ENCODE data around the gene DPPA3.

DNA sequence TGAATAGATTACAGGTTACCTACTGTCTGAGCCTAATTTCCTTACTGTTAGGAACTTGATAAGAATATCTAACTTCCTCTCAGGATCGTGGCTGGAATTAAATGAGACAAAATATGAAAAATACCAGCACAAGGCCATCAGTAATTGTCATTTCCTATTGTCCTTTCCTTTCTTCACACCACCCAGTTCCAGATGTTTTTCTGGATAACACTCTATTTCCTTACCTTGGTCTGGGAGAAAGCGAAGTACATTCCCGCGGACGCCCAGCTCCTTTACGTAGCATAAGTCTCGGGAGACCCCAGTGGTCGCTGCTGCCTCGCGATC, 16.0 kb upstream of the DPPA3 start:
- no peak for TF ChIP-seq HDGF (IDR thresholded peaks at IDR 0.05)
- TF ChIP-seq, protein P1, sequence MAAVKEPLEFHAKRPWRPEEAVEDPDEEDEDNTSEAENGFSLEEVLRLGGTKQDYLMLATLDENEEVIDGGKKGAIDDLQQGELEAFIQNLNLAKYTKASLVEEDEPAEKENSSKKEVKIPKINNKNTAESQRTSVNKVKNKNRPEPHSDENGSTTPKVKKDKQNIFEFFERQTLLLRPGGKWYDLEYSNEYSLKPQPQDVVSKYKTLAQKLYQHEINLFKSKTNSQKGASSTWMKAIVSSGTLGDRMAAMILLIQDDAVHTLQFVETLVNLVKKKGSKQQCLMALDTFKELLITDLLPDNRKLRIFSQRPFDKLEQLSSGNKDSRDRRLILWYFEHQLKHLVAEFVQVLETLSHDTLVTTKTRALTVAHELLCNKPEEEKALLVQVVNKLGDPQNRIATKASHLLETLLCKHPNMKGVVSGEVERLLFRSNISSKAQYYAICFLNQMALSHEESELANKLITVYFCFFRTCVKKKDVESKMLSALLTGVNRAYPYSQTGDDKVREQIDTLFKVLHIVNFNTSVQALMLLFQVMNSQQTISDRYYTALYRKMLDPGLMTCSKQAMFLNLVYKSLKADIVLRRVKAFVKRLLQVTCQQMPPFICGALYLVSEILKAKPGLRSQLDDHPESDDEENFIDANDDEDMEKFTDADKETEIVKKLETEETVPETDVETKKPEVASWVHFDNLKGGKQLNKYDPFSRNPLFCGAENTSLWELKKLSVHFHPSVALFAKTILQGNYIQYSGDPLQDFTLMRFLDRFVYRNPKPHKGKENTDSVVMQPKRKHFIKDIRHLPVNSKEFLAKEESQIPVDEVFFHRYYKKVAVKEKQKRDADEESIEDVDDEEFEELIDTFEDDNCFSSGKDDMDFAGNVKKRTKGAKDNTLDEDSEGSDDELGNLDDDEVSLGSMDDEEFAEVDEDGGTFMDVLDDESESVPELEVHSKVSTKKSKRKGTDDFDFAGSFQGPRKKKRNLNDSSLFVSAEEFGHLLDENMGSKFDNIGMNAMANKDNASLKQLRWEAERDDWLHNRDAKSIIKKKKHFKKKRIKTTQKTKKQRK (IDR thresholded peaks at IDR 0.05; ENCODE audit: borderline replicate concordance, low read depth, low read length), result no peak
- TF ChIP-seq, protein P2, sequence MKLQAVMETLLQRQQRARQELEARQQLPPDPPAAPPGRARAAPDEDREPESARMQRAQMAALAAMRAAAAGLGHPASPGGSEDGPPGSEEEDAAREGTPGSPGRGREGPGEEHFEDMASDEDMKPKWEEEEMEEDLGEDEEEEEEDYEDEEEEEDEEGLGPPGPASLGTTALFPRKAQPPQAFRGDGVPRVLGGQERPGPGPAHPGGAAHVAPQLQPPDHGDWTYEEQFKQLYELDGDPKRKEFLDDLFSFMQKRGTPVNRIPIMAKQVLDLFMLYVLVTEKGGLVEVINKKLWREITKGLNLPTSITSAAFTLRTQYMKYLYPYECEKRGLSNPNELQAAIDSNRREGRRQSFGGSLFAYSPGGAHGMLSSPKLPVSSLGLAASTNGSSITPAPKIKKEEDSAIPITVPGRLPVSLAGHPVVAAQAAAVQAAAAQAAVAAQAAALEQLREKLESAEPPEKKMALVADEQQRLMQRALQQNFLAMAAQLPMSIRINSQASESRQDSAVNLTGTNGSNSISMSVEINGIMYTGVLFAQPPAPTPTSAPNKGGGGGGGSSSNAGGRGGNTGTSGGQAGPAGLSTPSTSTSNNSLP (IDR thresholded peaks at IDR 0.05; ENCODE audit: borderline replicate concordance, low read depth, low read length), result no peak
- TF ChIP-seq, protein P3, sequence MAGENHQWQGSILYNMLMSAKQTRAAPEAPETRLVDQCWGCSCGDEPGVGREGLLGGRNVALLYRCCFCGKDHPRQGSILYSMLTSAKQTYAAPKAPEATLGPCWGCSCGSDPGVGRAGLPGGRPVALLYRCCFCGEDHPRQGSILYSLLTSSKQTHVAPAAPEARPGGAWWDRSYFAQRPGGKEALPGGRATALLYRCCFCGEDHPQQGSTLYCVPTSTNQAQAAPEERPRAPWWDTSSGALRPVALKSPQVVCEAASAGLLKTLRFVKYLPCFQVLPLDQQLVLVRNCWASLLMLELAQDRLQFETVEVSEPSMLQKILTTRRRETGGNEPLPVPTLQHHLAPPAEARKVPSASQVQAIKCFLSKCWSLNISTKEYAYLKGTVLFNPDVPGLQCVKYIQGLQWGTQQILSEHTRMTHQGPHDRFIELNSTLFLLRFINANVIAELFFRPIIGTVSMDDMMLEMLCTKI (IDR thresholded peaks at IDR 0.05; ENCODE audit: partially characterized antibody), result no peak
- no peak for TF ChIP-seq SREBF2 (CRISPR knock-in tag; IDR thresholded peaks at IDR 0.05)
- TF ChIP-seq RAD51 (IDR thresholded peaks at IDR 0.05; ENCODE audit: borderline replicate concordance, low read depth), result no peak
- TF ChIP-seq, protein P4, sequence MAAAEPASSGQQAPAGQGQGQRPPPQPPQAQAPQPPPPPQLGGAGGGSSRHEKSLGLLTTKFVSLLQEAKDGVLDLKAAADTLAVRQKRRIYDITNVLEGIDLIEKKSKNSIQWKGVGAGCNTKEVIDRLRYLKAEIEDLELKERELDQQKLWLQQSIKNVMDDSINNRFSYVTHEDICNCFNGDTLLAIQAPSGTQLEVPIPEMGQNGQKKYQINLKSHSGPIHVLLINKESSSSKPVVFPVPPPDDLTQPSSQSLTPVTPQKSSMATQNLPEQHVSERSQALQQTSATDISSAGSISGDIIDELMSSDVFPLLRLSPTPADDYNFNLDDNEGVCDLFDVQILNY (CRISPR knock-in tag; IDR thresholded peaks at IDR 0.05), result no peak
- TF ChIP-seq, protein P5, sequence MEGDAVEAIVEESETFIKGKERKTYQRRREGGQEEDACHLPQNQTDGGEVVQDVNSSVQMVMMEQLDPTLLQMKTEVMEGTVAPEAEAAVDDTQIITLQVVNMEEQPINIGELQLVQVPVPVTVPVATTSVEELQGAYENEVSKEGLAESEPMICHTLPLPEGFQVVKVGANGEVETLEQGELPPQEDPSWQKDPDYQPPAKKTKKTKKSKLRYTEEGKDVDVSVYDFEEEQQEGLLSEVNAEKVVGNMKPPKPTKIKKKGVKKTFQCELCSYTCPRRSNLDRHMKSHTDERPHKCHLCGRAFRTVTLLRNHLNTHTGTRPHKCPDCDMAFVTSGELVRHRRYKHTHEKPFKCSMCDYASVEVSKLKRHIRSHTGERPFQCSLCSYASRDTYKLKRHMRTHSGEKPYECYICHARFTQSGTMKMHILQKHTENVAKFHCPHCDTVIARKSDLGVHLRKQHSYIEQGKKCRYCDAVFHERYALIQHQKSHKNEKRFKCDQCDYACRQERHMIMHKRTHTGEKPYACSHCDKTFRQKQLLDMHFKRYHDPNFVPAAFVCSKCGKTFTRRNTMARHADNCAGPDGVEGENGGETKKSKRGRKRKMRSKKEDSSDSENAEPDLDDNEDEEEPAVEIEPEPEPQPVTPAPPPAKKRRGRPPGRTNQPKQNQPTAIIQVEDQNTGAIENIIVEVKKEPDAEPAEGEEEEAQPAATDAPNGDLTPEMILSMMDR (IDR thresholded peaks at IDR 0.05 in 2 of 3, conservative IDR thresholded peaks at IDR 0.05 in 1 of 3; ENCODE audit: insufficient read depth in 2 of 3, low read depth in 1 of 3, low read length in 3 of 3), result no peak
- no peak for TF ChIP-seq ETV6 (IDR thresholded peaks at IDR 0.05; ENCODE audit: borderline replicate concordance in 1 of 2, low read depth in 2 of 2, low read length in 1 of 2)
- no peak for TF ChIP-seq ETV6 (CRISPR knock-in tag; IDR thresholded peaks at IDR 0.05; ENCODE audit: borderline replicate concordance)
- TF ChIP-seq ZNF232 (CRISPR knock-in tag; IDR thresholded peaks at IDR 0.05), result no peak

Data from K562 (cell line).